ENCODE measurements around the gene DIRAS1.

Gene DIRAS1

GRCh38 chr19:2734589-2735288 is 13.6 kb upstream of the DIRAS1 start:
- no peak overlapping the region for H3K4me3 ChIP-seq (ENCODE audit: low read depth, low read length)
- in situ Hi-C loops (cut with HindIII; ENCODE audit: low sequenced_read_pairs): no loop called here
- no peak for DNase-seq (ENCODE audit: low read depth, low spot score)
- TF ChIP-seq CTCF (IDR thresholded peaks at IDR 0.05; ENCODE audit: low read depth, low read length): no peak

GRCh38 chr19:2733930-2734588 is 12.9 kb upstream of the DIRAS1 start:
- in situ Hi-C loops (cut with HindIII; ENCODE audit: low sequenced_read_pairs): no loop called here
- DNase-seq (ENCODE audit: low read depth, low spot score): no peak
- TF ChIP-seq CTCF (IDR thresholded peaks at IDR 0.05; ENCODE audit: low read depth, low read length): no peak
- H3K4me3 ChIP-seq (ENCODE audit: low read depth, low read length): no peak overlapping the region

GRCh38 chr19:2732883-2733282 is 11.7 kb upstream of the DIRAS1 start:
- in situ Hi-C loops (cut with HindIII; ENCODE audit: low sequenced_read_pairs): no loop called here
- DNase-seq (ENCODE audit: low read depth, low spot score): no peak
- no peak for TF ChIP-seq CTCF (IDR thresholded peaks at IDR 0.05; ENCODE audit: low read depth, low read length)
- H3K4me3 ChIP-seq (ENCODE audit: low read depth, low read length): no peak overlapping the region

- in situ Hi-C loops (cut with HindIII; ENCODE audit: low sequenced_read_pairs): no loop called here
- no peak for DNase-seq (ENCODE audit: low read depth, low spot score)
- no peak overlapping the region for H3K4me3 ChIP-seq (ENCODE audit: low read depth, low read length)
- no peak for TF ChIP-seq CTCF (IDR thresholded peaks at IDR 0.05; ENCODE audit: low read depth, low read length)
Observed at GRCh38 chr19:2732157-2732725, 11.1 kb upstream of the DIRAS1 start.

GRCh38 chr19:2731181-2731995 is 10.2 kb upstream of the DIRAS1 start:
- no peak for TF ChIP-seq CTCF (IDR thresholded peaks at IDR 0.05; ENCODE audit: low read depth, low read length)
- no peak for DNase-seq (ENCODE audit: low read depth, low spot score)
- in situ Hi-C loops (cut with HindIII; ENCODE audit: low sequenced_read_pairs): no loop called here
- no peak overlapping the region for H3K4me3 ChIP-seq (ENCODE audit: low read depth, low read length)

All from astrocyte of the spinal cord (primary cell).